Measurements from ENCODE around the gene OGFOD3.
"Not testable (repeated sequence)": the region's sequence is repeated elsewhere in the genome, so short reads cannot be mapped to it uniquely, and the experiment has no call there.

Gene OGFOD3

GRCh38 chr17:82349287-82349701, 69.1 kb downstream of the OGFOD3 start:
- DNase-seq = no peak

- no peak for DNase-seq
Measured at GRCh38 chr17:82348866-82349265, 69.5 kb downstream of the OGFOD3 start.

- DNase-seq = no peak
Measured at GRCh38 chr17:82348434-82348833, 70.0 kb downstream of the OGFOD3 start.

GRCh38 chr17:82347994-82348393, 70.4 kb downstream of the OGFOD3 start:
- DNase-seq = not testable (repeated sequence)

- DNase-seq = no peak
Measured at GRCh38 chr17:82346342-82347300, 71.8 kb downstream of the OGFOD3 start.

- no peak for DNase-seq
Measured at GRCh38 chr17:82345151-82345976, 73.0 kb downstream of the OGFOD3 start.

GRCh38 chr17:82344175-82344907, 74.0 kb downstream of the OGFOD3 start:
- DNase-seq = no peak

GRCh38 chr17:82343560-82343959, 74.8 kb downstream of the OGFOD3 start:
- DNase-seq = no peak

- DNase-seq = no peak
Measured at GRCh38 chr17:82342361-82343079, 75.9 kb downstream of the OGFOD3 start.

- no peak for DNase-seq
Measured at GRCh38 chr17:82339634-82340580, 78.5 kb downstream of the OGFOD3 start.

All from SHP77 treated with DMSO at 0.1 percent for 48 hours (cell line).